Keratinocyte (primary cell): ENCODE results near the gene CARS1. TPM values are rescaled to one million over a fixed set of nuclear protein-coding genes. Genes with fewer than 3 reads are reported as not detected.

Source experiments
- DNase-seq: peaks from one replicate; pipeline ENCODE4 v3.0.0-alpha.2; 2011; ENCODE audit warnings: low read depth, missing footprints, low spot score
- FAIRE-seq: peaks from 2 replicates; lab custom pipeline; 2011; peaks lifted over from hg19 to GRCh38; lab: Jason Lieb, UNC
- H2AFZ ChIP-seq: 2 replicates; pipeline ENCODE4 v1.6.0; 2012; ENCODE audit warnings: low read length, control low read depth, inconsistent platforms; ENCODE audit not compliant: control insufficient read depth
- H3K27ac ChIP-seq: 2 replicates; pipeline ENCODE4 v1.5.1; 2011; ENCODE audit warnings: low read length; ENCODE audit not compliant: control insufficient read depth, insufficient read depth
- H3K27me3 ChIP-seq: 3 replicates; pipeline ENCODE4 v1.6.0; 2011; ENCODE audit warnings: low read length; ENCODE audit not compliant: control insufficient read depth, insufficient read depth; ENCODE audit errors: extremely low read depth
- H3K36me3 ChIP-seq, 2 experiments: 2 replicates in 1 of 2; 3 replicates in 1 of 2; pipeline ENCODE4 v1.5.1; 2011; ENCODE audit warnings: low read length in 2 of 2, mild to moderate bottlenecking in 1 of 2; ENCODE audit not compliant: control insufficient read depth in 2 of 2, insufficient read depth in 2 of 2; ENCODE audit errors: extremely low read depth in 1 of 2
- H3K4me1 ChIP-seq: 3 replicates; pipeline ENCODE4 v1.5.1; 2011; ENCODE audit warnings: low read length; ENCODE audit not compliant: control insufficient read depth, insufficient read depth; ENCODE audit errors: extremely low read depth
- H3K4me2 ChIP-seq: 3 replicates; pipeline ENCODE4 v1.6.0; 2011; ENCODE audit warnings: low read depth, low read length; ENCODE audit not compliant: control insufficient read depth, insufficient read depth; ENCODE audit errors: extremely low read depth
- H3K4me3 ChIP-seq, 3 experiments: fragments of 200-600 bp in 1 of 3; sonication (generic) in 1 of 3; 2 replicates in 2 of 3; 3 replicates in 1 of 3; pipeline ENCODE4 v1.5.1; 2011 to 2016; ENCODE audit warnings: low read length in 3 of 3, mild to moderate bottlenecking in 3 of 3, control low read depth in 2 of 3, inconsistent platforms in 1 of 3, low read depth in 1 of 3, mixed read lengths in 1 of 3, mixed run types in 1 of 3, moderate library complexity in 1 of 3; ENCODE audit not compliant: control insufficient read depth in 2 of 3, insufficient read depth in 2 of 3; ENCODE audit errors: extremely low read depth in 1 of 3
- H3K79me2 ChIP-seq: 2 replicates; pipeline ENCODE4 v1.6.0; 2012; ENCODE audit warnings: low read length; ENCODE audit not compliant: control insufficient read depth, insufficient read depth
- H3K9ac ChIP-seq: 3 replicates; pipeline ENCODE4 v1.6.0; 2011; ENCODE audit warnings: low read length; ENCODE audit not compliant: control insufficient read depth, insufficient read depth; ENCODE audit errors: extremely low read depth
- H3K9me1 ChIP-seq: 3 replicates; pipeline ENCODE4 v1.6.0; 2011; ENCODE audit warnings: low read length; ENCODE audit not compliant: control insufficient read depth, insufficient read depth; ENCODE audit errors: extremely low read depth
- H3K9me3 ChIP-seq: 2 replicates; pipeline ENCODE4 v1.5.1; 2012; ENCODE audit warnings: low read depth, low read length; ENCODE audit not compliant: control insufficient read depth
- H4K20me1 ChIP-seq: 3 replicates; pipeline ENCODE4 v1.6.0; 2011; ENCODE audit warnings: low read length; ENCODE audit not compliant: control insufficient read depth, insufficient read depth; ENCODE audit errors: extremely low read depth
- CTCF ChIP-seq, 3 experiments: IDR thresholded peaks in 1 of 3; conservative IDR thresholded peaks in 1 of 3; optimal IDR thresholded peaks in 1 of 3; 2 replicates in 2 of 3; 3 replicates in 1 of 3; pipeline versions ENCODE3 to v1.5.1; 2011; ENCODE audit warnings: low read length in 3 of 3, mild to moderate bottlenecking in 3 of 3, moderate library complexity in 2 of 3, control low read depth in 1 of 3, inconsistent platforms in 1 of 3; ENCODE audit not compliant: insufficient read depth in 2 of 3; ENCODE audit errors: extremely low read depth in 1 of 3
- EZH2 ChIP-seq: IDR thresholded peaks from one replicate; pipeline ENCODE4 v1.6.1; 2012; ENCODE audit warnings: inconsistent platforms, mild to moderate bottlenecking, low read length, moderate library complexity
- dilution Hi-C: fragments of 300-500 bp; cut with MboI; formaldehyde crosslinking; loops from one replicate; pipeline ENCODE4 v1.7.0; 2020; ENCODE audit warnings: low sequenced_read_pairs; ENCODE audit not compliant: extremely low pct_ligation_motif_present
- polyA plus RNA-seq, 5 experiments: library from polyadenylated mRNA; depleted of rRNA in 3 of 5; stranded (reverse) in 3 of 5; stranded (forward) in 1 of 5; unstranded in 1 of 5; fragments of >200 nt; gene quantifications; 1 replicate in 1 of 5; 2 replicates in 3 of 5; 3 replicates in 1 of 5; pipeline versions ENCODE4 v1.2.1 to v1.2.3, GENCODE V29; 2011 to 2012; ENCODE audit warnings: missing spikeins in 2 of 5, low read depth in 1 of 5, low replicate concordance in 1 of 5

CARS1 gene
- polyA plus RNA-seq, 1 donor (not counting 4 experiments of a cell fraction or from before 2014, with no cell fraction given) = 60.7 TPM

GRCh38 chr11:3055891-3056290, 1.3 kb downstream of the CARS1 start:
- Histone ChIP-seq H3K9me1 (peaks cover 5% of the 10 kb centered on the region), H2AFZ (no peak overlapping the region), H3K36me3 (peaks cover 10 to 15% of the 10 kb centered on the region in 2 experiments), H3K4me1 (peaks cover 10% of the 10 kb centered on the region), H3K9ac (peak overlapping the region; percentile 88), H3K27ac (peak overlapping the region; percentile 71), H3K9me3 (no peaks in the 10 kb centered on the region), H3K27me3 (no peaks in the 10 kb centered on the region), H3K4me2 (peak overlapping the region; percentile 99), H3K79me2 (peaks cover 58% of the 10 kb centered on the region), H4K20me1 (peaks cover 13% of the 10 kb centered on the region), H3K4me3 (peak overlapping the region; percentile 75 to 99 (median 92))
- dilution Hi-C loops = no loop called here
- TF ChIP-seq EZH2 = no peak
- no peak for TF ChIP-seq CTCF (optimal IDR thresholded peaks at IDR 0.05 in 1 of 3, IDR thresholded peaks at IDR 0.05 in 1 of 3, conservative IDR thresholded peaks at IDR 0.05 in 1 of 3; ENCODE audit: extremely low read depth in 1 of 3, insufficient read depth in 2 of 3, low read length in 3 of 3)
- DNase-seq (no peak), FAIRE-seq (no peak)

- H3K79me2 ChIP-seq = peaks cover 89% of the 10 kb centered on the region
- no peak overlapping the region for H3K4me2 ChIP-seq
- TF ChIP-seq CTCF (optimal IDR thresholded peaks at IDR 0.05 in 1 of 3, IDR thresholded peaks at IDR 0.05 in 1 of 3, conservative IDR thresholded peaks at IDR 0.05 in 1 of 3; ENCODE audit: extremely low read depth in 1 of 3, insufficient read depth in 2 of 3, low read length in 3 of 3) (no peak), EZH2 (no peak)
- dilution Hi-C loops = no loop called here
- no peak overlapping the region for H3K27ac ChIP-seq
- no peak for FAIRE-seq
- H3K4me3 ChIP-seq = no peak overlapping the region
- H2AFZ ChIP-seq = no peak overlapping the region
- H3K9me3 ChIP-seq = no peaks in the 10 kb centered on the region
- peaks cover 25% of the 10 kb centered on the region for H3K4me1 ChIP-seq
- DNase-seq = no peak
- no peaks in the 10 kb centered on the region for H3K27me3 ChIP-seq
- peaks cover 10% of the 10 kb centered on the region for H3K9me1 ChIP-seq
- H3K9ac ChIP-seq = no peak overlapping the region
- peaks cover 15 to 28% of the 10 kb centered on the region in 2 experiments for H3K36me3 ChIP-seq
- H4K20me1 ChIP-seq = peaks cover 42% of the 10 kb centered on the region
These were observed 4.7 kb downstream of the CARS1 start for GRCh38 chr11:3052567-3052966.
